ENCODE data around the gene IL1RAPL1. TPM values are rescaled to one million over a fixed set of nuclear protein-coding genes. Genes with fewer than 3 reads are reported as not detected.

IL1RAPL1 gene
- polyA plus RNA-seq, 1 of the 3 experiments (the other 2 are of a cell fraction), result 2.8 TPM

GRCh38 chrX:29653721-29654120 lies 1066.5 kb downstream of the IL1RAPL1 start:
- ChIA-PET POLR2A (no interaction called here), CTCF (no interaction called here)
- Histone ChIP-seq H3K27me3 (ENCODE audit: insufficient read depth) (no peaks in the 10 kb centered on the region), H4K20me1 (ENCODE audit: insufficient read depth) (no peaks in the 10 kb centered on the region), H3K9ac (no peak overlapping the region), H3K9me3 (no peaks in the 10 kb centered on the region; the same call in 1 of the 2 replicates), H3K4me1 (ENCODE audit: control insufficient read depth in 1 of 2, insufficient read depth in 2 of 2, low read depth in 1 of 2, low read length in 1 of 2) (peaks cover 0 to 4% of the 10 kb centered on the region in 2 experiments; a peak in 1 of 4 replicates), H3K27ac (ENCODE audit: low read depth in 2 of 2, low read length in 1 of 2) (peak overlapping the region; percentile 65 to 82; a peak in 2 of 4 replicates), H2AFZ (ENCODE audit: low read depth) (no peak overlapping the region), H3F3A (replicated peaks; ENCODE audit: insufficient read depth) (peaks cover 10% of the 10 kb centered on the region), H3K4me3 (ENCODE audit: low read depth in 2 of 2, low read length in 1 of 2) (no peak overlapping the region), H3K79me2 (ENCODE audit: insufficient read depth) (no peaks in the 10 kb centered on the region), H3K4me2 (0 out of 2 replicates have a peak overlapping the region, but pooled peaks have one; percentile 43), H3K36me3 (replicated peaks in 1 of 2; ENCODE audit: control insufficient read depth in 1 of 2, insufficient read depth in 2 of 2, low read length in 1 of 2) (peaks cover 0 to 3% of the 10 kb centered on the region in 2 experiments), H3K9me2 (no peaks in the 10 kb centered on the region)
- no peak for TF ChIP-seq ELF1 (IDR thresholded peaks at IDR 0.05)
- TF ChIP-seq, protein P1, sequence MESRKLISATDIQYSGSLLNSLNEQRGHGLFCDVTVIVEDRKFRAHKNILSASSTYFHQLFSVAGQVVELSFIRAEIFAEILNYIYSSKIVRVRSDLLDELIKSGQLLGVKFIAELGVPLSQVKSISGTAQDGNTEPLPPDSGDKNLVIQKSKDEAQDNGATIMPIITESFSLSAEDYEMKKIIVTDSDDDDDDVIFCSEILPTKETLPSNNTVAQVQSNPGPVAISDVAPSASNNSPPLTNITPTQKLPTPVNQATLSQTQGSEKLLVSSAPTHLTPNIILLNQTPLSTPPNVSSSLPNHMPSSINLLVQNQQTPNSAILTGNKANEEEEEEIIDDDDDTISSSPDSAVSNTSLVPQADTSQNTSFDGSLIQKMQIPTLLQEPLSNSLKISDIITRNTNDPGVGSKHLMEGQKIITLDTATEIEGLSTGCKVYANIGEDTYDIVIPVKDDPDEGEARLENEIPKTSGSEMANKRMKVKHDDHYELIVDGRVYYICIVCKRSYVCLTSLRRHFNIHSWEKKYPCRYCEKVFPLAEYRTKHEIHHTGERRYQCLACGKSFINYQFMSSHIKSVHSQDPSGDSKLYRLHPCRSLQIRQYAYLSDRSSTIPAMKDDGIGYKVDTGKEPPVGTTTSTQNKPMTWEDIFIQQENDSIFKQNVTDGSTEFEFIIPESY (IDR thresholded peaks at IDR 0.05; ENCODE audit: borderline replicate concordance, low read depth), result no peak
- TF ChIP-seq FOXJ3 (CRISPR knock-in tag; IDR thresholded peaks at IDR 0.05), result no peak
- no peak for TF ChIP-seq RCOR1 (IDR thresholded peaks at IDR 0.05; ENCODE audit: low read length)
- TF ChIP-seq POLR2AphosphoS5 (IDR thresholded peaks at IDR 0.05; ENCODE audit: low read depth, low read length), result no peak
- no peak for TF ChIP-seq NFIC (IDR thresholded peaks at IDR 0.05; ENCODE audit: borderline replicate concordance)
- TF ChIP-seq CHD2 (IDR thresholded peaks at IDR 0.05; ENCODE audit: low read length, partially characterized antibody), result no peak
- no peak for TF ChIP-seq TAF1 (IDR thresholded peaks at IDR 0.05; ENCODE audit: borderline replicate concordance, low read depth, low read length)
- TF ChIP-seq, protein P2, sequence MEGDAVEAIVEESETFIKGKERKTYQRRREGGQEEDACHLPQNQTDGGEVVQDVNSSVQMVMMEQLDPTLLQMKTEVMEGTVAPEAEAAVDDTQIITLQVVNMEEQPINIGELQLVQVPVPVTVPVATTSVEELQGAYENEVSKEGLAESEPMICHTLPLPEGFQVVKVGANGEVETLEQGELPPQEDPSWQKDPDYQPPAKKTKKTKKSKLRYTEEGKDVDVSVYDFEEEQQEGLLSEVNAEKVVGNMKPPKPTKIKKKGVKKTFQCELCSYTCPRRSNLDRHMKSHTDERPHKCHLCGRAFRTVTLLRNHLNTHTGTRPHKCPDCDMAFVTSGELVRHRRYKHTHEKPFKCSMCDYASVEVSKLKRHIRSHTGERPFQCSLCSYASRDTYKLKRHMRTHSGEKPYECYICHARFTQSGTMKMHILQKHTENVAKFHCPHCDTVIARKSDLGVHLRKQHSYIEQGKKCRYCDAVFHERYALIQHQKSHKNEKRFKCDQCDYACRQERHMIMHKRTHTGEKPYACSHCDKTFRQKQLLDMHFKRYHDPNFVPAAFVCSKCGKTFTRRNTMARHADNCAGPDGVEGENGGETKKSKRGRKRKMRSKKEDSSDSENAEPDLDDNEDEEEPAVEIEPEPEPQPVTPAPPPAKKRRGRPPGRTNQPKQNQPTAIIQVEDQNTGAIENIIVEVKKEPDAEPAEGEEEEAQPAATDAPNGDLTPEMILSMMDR (IDR thresholded peaks at IDR 0.05), result no peak
- no peak for TF ChIP-seq RXRA (IDR thresholded peaks at IDR 0.05; ENCODE audit: borderline replicate concordance, low read depth)
- TF ChIP-seq EP300 (IDR thresholded peaks at IDR 0.05; ENCODE audit: borderline replicate concordance in 1 of 2, low read depth in 1 of 2, low read length in 1 of 2), result no peak
- no peak for TF ChIP-seq RFX5 (IDR thresholded peaks at IDR 0.05; ENCODE audit: low read length)
- no peak for TF ChIP-seq NRF1 (IDR thresholded peaks at IDR 0.05; ENCODE audit: low read depth, low read length)
- TF ChIP-seq GATA2 (CRISPR knock-in tag; IDR thresholded peaks at IDR 0.05), result no peak
- no peak for TF ChIP-seq JUND (IDR thresholded peaks at IDR 0.05)
- TF ChIP-seq, protein P3, sequence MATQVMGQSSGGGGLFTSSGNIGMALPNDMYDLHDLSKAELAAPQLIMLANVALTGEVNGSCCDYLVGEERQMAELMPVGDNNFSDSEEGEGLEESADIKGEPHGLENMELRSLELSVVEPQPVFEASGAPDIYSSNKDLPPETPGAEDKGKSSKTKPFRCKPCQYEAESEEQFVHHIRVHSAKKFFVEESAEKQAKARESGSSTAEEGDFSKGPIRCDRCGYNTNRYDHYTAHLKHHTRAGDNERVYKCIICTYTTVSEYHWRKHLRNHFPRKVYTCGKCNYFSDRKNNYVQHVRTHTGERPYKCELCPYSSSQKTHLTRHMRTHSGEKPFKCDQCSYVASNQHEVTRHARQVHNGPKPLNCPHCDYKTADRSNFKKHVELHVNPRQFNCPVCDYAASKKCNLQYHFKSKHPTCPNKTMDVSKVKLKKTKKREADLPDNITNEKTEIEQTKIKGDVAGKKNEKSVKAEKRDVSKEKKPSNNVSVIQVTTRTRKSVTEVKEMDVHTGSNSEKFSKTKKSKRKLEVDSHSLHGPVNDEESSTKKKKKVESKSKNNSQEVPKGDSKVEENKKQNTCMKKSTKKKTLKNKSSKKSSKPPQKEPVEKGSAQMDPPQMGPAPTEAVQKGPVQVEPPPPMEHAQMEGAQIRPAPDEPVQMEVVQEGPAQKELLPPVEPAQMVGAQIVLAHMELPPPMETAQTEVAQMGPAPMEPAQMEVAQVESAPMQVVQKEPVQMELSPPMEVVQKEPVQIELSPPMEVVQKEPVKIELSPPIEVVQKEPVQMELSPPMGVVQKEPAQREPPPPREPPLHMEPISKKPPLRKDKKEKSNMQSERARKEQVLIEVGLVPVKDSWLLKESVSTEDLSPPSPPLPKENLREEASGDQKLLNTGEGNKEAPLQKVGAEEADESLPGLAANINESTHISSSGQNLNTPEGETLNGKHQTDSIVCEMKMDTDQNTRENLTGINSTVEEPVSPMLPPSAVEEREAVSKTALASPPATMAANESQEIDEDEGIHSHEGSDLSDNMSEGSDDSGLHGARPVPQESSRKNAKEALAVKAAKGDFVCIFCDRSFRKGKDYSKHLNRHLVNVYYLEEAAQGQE (IDR thresholded peaks at IDR 0.05; ENCODE audit: low read depth, low read length), result no peak
- TF ChIP-seq YY1 (IDR thresholded peaks at IDR 0.05; ENCODE audit: low read depth), result no peak
- no peak for DNase-seq

All from SK-N-SH (cell line).